ENCODE measurements around the gene CAMTA1. TPM values are rescaled to one million over a fixed set of nuclear protein-coding genes. Genes with fewer than 3 reads are reported as not detected.

The CAMTA1 gene
- total RNA-seq, 4 donors from 2014 or later: 45.3 to 68.9 (median 62.0) TPM

DNA sequence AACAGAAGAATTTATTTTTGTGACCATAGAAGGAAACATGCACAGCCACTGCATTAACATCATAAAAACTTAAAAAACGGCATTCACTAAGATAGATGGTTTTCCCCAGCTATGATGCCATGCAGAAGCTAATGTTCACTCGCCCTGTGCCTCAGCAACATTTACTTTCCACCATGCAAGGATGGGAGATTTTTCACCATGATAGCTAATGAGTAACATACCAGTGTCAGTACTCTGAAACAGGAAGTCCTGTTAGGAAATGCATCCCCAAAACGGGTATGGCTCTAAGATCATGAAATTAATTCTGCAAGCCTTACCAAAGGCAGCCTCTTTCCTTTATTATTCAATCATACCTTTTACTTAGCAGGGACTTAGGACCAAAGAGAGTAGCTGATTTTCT is 968.4 kb downstream of the CAMTA1 start:
- TF ChIP-seq, protein P1, sequence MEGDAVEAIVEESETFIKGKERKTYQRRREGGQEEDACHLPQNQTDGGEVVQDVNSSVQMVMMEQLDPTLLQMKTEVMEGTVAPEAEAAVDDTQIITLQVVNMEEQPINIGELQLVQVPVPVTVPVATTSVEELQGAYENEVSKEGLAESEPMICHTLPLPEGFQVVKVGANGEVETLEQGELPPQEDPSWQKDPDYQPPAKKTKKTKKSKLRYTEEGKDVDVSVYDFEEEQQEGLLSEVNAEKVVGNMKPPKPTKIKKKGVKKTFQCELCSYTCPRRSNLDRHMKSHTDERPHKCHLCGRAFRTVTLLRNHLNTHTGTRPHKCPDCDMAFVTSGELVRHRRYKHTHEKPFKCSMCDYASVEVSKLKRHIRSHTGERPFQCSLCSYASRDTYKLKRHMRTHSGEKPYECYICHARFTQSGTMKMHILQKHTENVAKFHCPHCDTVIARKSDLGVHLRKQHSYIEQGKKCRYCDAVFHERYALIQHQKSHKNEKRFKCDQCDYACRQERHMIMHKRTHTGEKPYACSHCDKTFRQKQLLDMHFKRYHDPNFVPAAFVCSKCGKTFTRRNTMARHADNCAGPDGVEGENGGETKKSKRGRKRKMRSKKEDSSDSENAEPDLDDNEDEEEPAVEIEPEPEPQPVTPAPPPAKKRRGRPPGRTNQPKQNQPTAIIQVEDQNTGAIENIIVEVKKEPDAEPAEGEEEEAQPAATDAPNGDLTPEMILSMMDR (IDR thresholded peaks at IDR 0.05): no peak
- ATAC-seq (ENCODE audit: low FRiP score) (no peak), DNase-seq (ENCODE audit: low spot score) (no peak)

DNA sequence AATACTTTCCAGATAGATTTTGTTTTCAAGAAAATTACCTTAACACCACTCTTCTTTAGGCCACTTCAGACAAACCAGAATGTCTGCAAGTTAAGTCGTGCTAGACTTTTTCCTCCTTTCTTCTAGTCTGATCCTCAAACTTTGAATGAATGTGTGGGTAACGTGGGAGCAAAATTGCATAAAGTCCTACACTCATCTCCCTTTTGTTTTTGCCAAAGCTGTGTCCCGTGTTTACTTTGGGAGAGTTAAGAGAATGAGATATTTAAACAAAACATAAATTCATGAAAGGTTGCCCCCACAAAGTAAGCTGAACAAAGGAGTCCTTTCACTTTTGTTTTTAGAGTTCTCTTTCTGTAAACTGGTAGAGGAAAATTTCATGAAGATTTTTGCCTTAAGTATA is 969.0 kb downstream of the CAMTA1 start:
- TF ChIP-seq, protein P1 (IDR thresholded peaks at IDR 0.05): no peak
- ATAC-seq (ENCODE audit: low FRiP score): no peak
- no peak for DNase-seq (ENCODE audit: low spot score)

DNA sequence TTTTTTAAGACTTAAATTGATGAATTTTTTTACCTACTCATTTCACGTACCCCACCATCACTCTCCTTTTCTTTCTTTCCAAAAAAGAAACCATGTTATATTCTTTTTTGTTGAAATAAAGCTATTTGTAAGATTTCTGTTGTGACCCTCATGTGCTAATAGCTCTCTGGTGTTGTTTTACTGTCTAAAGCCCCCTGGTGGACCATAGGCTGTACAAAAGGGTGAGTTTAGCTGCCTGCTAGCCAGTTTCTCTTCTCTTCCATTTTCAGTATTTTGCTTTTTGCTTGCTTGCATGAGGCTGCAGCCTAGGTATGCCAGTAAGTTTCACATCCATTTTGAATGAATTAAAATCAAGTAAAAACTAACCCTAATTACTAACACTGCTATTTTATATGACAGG is 970.2 kb downstream of the CAMTA1 start:
- TF ChIP-seq, protein P1 (IDR thresholded peaks at IDR 0.05): no peak
- ATAC-seq (ENCODE audit: low FRiP score): no peak
- DNase-seq (ENCODE audit: low spot score): no peak

DNA sequence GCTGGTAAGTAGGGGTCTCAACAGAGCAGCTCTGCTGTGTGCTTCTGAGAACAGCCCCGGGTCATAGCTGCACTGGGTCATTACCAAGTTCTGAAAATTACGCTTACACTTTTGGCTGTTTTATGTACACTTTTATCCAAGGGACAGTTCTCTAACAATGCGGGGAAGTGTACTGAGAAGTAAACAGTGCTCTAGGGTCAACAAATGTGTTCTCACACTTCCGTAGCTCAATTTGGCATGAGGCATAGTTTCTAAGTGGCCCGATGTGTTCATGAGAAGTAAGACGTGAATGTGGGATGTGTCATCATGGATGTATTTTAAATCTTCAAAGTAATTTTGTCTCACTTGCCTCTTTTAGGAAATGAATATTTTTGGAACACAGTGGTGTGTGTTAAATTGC is 975.0 kb downstream of the CAMTA1 start:
- ATAC-seq (ENCODE audit: low FRiP score): no peak

DNA sequence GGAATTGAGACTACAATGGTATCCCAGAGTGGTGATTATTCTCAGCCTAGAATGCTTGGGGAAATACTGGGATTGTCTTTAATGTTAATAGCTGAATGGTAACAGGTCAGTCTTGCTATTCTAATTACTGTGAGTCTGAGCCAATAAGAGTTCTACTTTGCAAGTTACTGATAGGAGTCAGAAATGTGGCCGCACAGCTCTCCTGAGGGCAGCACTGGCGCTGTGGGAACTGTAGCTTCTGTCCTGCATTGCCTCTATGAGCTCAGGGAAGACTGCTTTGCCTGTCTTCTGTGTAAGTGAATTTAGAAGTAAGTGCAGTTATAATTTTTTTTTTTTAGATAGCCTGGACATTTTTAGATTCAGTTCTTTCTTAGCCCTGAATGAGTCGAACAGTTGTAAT is 975.8 kb downstream of the CAMTA1 start:
- ATAC-seq (ENCODE audit: low FRiP score) (no peak), DNase-seq (ENCODE audit: low spot score) (no peak)
- TF ChIP-seq, protein P1 (IDR thresholded peaks at IDR 0.05): no peak

More for the DNA sequence above, 975.0 kb downstream of the CAMTA1 start:
- DNase-seq (ENCODE audit: low spot score): no peak
- TF ChIP-seq, protein P1 (IDR thresholded peaks at IDR 0.05): no peak

DNA sequence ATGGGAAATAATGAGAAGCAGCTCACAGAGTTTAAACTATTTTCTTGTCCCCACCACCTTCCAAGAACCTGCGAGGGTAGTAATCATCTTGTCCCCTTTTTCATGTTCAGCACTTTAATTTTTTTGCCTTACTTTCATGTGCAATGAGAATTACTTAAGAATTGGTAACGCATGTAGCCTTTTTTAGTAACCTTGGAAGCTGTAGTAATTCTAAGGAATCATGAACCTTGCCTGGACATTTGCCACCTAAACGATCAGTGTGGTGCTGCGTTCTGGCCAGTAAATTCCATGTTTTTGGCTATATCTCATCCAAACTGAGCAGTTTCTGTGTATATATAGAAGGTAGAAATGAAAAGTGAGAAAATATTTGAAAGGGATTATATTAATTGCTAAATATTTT is 981.9 kb downstream of the CAMTA1 start:
- DNase-seq (ENCODE audit: low spot score): no peak
- ATAC-seq (ENCODE audit: low FRiP score): no peak
- TF ChIP-seq, protein P1 (IDR thresholded peaks at IDR 0.05): no peak

DNA sequence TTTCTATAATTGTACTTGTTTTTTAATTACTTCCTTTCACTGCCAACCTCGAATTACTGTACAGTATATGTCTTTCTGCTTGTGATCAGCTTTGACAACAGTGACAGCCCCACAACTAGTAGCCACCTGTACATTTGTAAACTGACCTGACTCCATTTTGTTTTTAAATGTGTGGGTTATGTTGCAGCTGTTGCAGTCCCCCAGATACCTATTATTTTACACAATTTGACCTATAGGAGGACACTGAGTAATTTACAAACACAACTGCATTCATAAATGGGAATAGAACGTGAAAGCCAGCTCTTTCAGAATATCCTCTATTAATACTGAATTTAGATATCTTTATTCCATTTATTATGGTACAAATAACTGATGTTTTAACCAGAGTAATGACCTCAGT is 983.3 kb downstream of the CAMTA1 start:
- TF ChIP-seq, protein P1 (IDR thresholded peaks at IDR 0.05): no peak
- no peak for ATAC-seq (ENCODE audit: low FRiP score)
- DNase-seq (ENCODE audit: low spot score): no peak

Measured in omental fat pad (tissue), 4 donors.